H9 (cell line): ENCODE results near the gene SKAP1. TPM values are rescaled to one million over a fixed set of nuclear protein-coding genes. Genes with fewer than 3 reads are reported as not detected.

Experiments
- DNase-seq: peaks from one replicate; pipeline ENCODE4 v3.0.0-alpha.2; 2017
- H2AFZ ChIP-seq: one replicate; pipeline ENCODE4 v1.6.1; 2013; ENCODE audit warnings: mild to moderate bottlenecking, low read length, control low read depth, moderate library complexity
- H2AK5ac ChIP-seq: 2 replicates; pipeline ENCODE4 v1.6.1; 2013; ENCODE audit warnings: low read length, control low read depth, mixed read lengths; ENCODE audit not compliant: insufficient read length
- H2BK120ac ChIP-seq: one replicate; pipeline ENCODE4 v1.6.1; 2013; ENCODE audit warnings: low read depth, mild to moderate bottlenecking, low read length, control low read depth, inconsistent platforms; ENCODE audit not compliant: poor library complexity, severe bottlenecking
- H2BK12ac ChIP-seq: 2 replicates; pipeline ENCODE4 v1.6.1; 2013; ENCODE audit warnings: low read length, control low read depth, mixed read lengths, low read depth; ENCODE audit not compliant: insufficient read length
- H2BK15ac ChIP-seq: 2 replicates; pipeline ENCODE4 v1.6.1; 2013; ENCODE audit warnings: low read depth, low read length, control low read depth
- H2BK20ac ChIP-seq: one replicate; pipeline ENCODE4 v1.6.1; 2013; ENCODE audit warnings: low read depth, mild to moderate bottlenecking, low read length, control low read depth, inconsistent platforms; ENCODE audit not compliant: poor library complexity, severe bottlenecking
- H2BK5ac ChIP-seq: 2 replicates; pipeline ENCODE4 v1.6.1; 2013; ENCODE audit warnings: low read length, control low read depth, mixed read lengths; ENCODE audit not compliant: insufficient read length
- H3K14ac ChIP-seq: 2 replicates; pipeline ENCODE4 v1.6.1; 2013; ENCODE audit warnings: low read length, control low read depth; ENCODE audit not compliant: insufficient read depth
- H3K18ac ChIP-seq: 2 replicates; pipeline ENCODE4 v1.6.1; 2013; ENCODE audit warnings: low read depth, mild to moderate bottlenecking, mixed read lengths, low read length, control low read depth; ENCODE audit not compliant: insufficient read length
- H3K23ac ChIP-seq: 2 replicates; pipeline ENCODE4 v1.6.1; 2013; ENCODE audit warnings: low read length, control low read depth, mixed read lengths, low read depth; ENCODE audit not compliant: insufficient read length
- H3K23me2 ChIP-seq: 2 replicates; pipeline ENCODE4 v1.6.1; 2013; ENCODE audit warnings: low read depth, mild to moderate bottlenecking, mixed read lengths, low read length, control low read depth; ENCODE audit not compliant: insufficient read length, poor library complexity, severe bottlenecking
- H3K27ac ChIP-seq: 2 replicates; pipeline ENCODE4 v1.5.1; 2013; ENCODE audit warnings: low read length, control low read depth, mixed read lengths, low read depth; ENCODE audit not compliant: insufficient read length
- H3K27me3 ChIP-seq: 2 replicates; pipeline ENCODE4 v1.6.1; 2013; ENCODE audit warnings: low read length, control low read depth, inconsistent platforms; ENCODE audit not compliant: insufficient read depth
- H3K4ac ChIP-seq: 2 replicates; pipeline ENCODE4 v1.6.1; 2013; ENCODE audit warnings: low read depth, mild to moderate bottlenecking, control low read depth, inconsistent platforms, low read length, moderate library complexity
- H3K4me1 ChIP-seq: 2 replicates; pipeline ENCODE4 v1.6.1; 2013; ENCODE audit warnings: low read length, control low read depth, inconsistent platforms; ENCODE audit not compliant: insufficient read depth
- H3K4me2 ChIP-seq: 2 replicates; pipeline ENCODE4 v1.6.1; 2013; ENCODE audit warnings: low read length, control low read depth, mixed read lengths; ENCODE audit not compliant: insufficient read length, insufficient read depth
- H3K56ac ChIP-seq: 2 replicates; pipeline ENCODE4 v1.6.1; 2013; ENCODE audit warnings: low read depth, mild to moderate bottlenecking, mixed read lengths, low read length, control low read depth; ENCODE audit not compliant: insufficient read length
- H3K79me1 ChIP-seq: 2 replicates; pipeline ENCODE4 v1.6.1; 2013; ENCODE audit warnings: low read depth, mild to moderate bottlenecking, moderate library complexity, low read length, control low read depth, inconsistent platforms; ENCODE audit not compliant: insufficient read depth, poor library complexity, severe bottlenecking
- H3K79me2 ChIP-seq: 2 replicates; pipeline ENCODE4 v1.6.1; 2013; ENCODE audit warnings: low read length, control low read depth, inconsistent platforms; ENCODE audit not compliant: insufficient read depth
- H3K9ac ChIP-seq: 2 replicates; pipeline ENCODE4 v1.6.1; 2013; ENCODE audit warnings: low read length, control low read depth, mixed read lengths; ENCODE audit not compliant: insufficient read length; ENCODE audit errors: extremely low read depth
- H3K9me3 ChIP-seq: one replicate; pipeline ENCODE4 v1.6.1; 2013; ENCODE audit warnings: low read depth, low read length, inconsistent platforms; ENCODE audit not compliant: control insufficient read depth
- H3T11ph ChIP-seq: one replicate; pipeline ENCODE4 v1.6.1; 2013; ENCODE audit warnings: mild to moderate bottlenecking, low read length, control low read depth, inconsistent platforms
- H4K20me1 ChIP-seq: one replicate; pipeline ENCODE4 v1.6.1; 2013; ENCODE audit not compliant: control insufficient read depth, insufficient read length, insufficient read depth
- H4K5ac ChIP-seq: 2 replicates; pipeline ENCODE4 v1.6.1; 2013; ENCODE audit warnings: low read depth, mild to moderate bottlenecking, mixed read lengths, low read length, control low read depth; ENCODE audit not compliant: insufficient read length
- H4K8ac ChIP-seq: replicated peaks from 2 replicates; pipeline ENCODE4 v1.6.1; 2013; ENCODE audit warnings: low read length, control low read depth, mixed read lengths, low read depth; ENCODE audit not compliant: insufficient read length
- H4K91ac ChIP-seq: 2 replicates; pipeline ENCODE4 v1.6.1; 2013; ENCODE audit warnings: low read depth, mild to moderate bottlenecking, moderate library complexity, mixed read lengths, low read length, control low read depth; ENCODE audit not compliant: insufficient read length
- H3K27ac Mint-ChIP-seq, 3 experiments: 2 replicates in 2 of 3; 3 replicates in 1 of 3; pipeline ENCODE4 v1.8.0; 2020 to 2021; ENCODE audit warnings: mixed read lengths in 3 of 3, mild to moderate bottlenecking in 1 of 3, moderate library complexity in 1 of 3
- H3K27me3 Mint-ChIP-seq: 2 replicates; pipeline ENCODE4 v1.8.0; 2021; ENCODE audit warnings: low read depth, mild to moderate bottlenecking, moderate library complexity, mixed read lengths
- H3K36me3 Mint-ChIP-seq, 3 experiments: 2 replicates in 2 of 3; 3 replicates in 1 of 3; pipeline ENCODE4 v1.8.0; 2020 to 2021; ENCODE audit warnings: low read depth in 3 of 3, mixed read lengths in 3 of 3; ENCODE audit not compliant: insufficient read depth in 1 of 3
- H3K4me1 Mint-ChIP-seq, 2 experiments: 2 replicates each; pipeline ENCODE4 v1.8.0; 2020; ENCODE audit warnings: mixed read lengths in 2 of 2
- H3K4me3 Mint-ChIP-seq, 2 experiments: 2 replicates in 1 of 2; 3 replicates in 1 of 2; pipeline ENCODE4 v1.8.0; 2020 to 2021; ENCODE audit warnings: mild to moderate bottlenecking in 2 of 2, mixed read lengths in 2 of 2, moderate library complexity in 1 of 2
- H3K9me3 Mint-ChIP-seq, 2 experiments: 2 replicates in 1 of 2; 3 replicates in 1 of 2; pipeline ENCODE4 v1.8.0; 2020; ENCODE audit warnings: mild to moderate bottlenecking in 2 of 2, mixed read lengths in 2 of 2, moderate library complexity in 1 of 2
- WGBS: extraction: QIAGEN DNeasy Blood & Tissue Kit; methylation state at CpG from one replicate; pipeline ENCODE4 v1.1.7; 2013; ENCODE audit warnings: missing lambda C conversion rate, low lambda C conversion rate, mixed read lengths; ENCODE audit not compliant: insufficient read length; ENCODE audit errors: extremely low coverage; 5-methylcytosine and 5-hydroxymethylcytosine counted together
- total RNA-seq: library from RNA; stranded (reverse); gene quantifications from 2 replicates; pipeline ENCODE4 v1.2.1, GENCODE V29; 2021
- TF ChIP-seq, protein P1 (sequence below): fragments of 200-600 bp; sonication (generic); conservative IDR thresholded peaks from 3 replicates; pipeline ENCODE4 v1.8.0; 2021; ENCODE audit warnings: antibody characterized with exemption, mild to moderate bottlenecking

The SKAP1 gene
- total RNA-seq, 1 experiment from 2014 or later, result not detected

DNA sequence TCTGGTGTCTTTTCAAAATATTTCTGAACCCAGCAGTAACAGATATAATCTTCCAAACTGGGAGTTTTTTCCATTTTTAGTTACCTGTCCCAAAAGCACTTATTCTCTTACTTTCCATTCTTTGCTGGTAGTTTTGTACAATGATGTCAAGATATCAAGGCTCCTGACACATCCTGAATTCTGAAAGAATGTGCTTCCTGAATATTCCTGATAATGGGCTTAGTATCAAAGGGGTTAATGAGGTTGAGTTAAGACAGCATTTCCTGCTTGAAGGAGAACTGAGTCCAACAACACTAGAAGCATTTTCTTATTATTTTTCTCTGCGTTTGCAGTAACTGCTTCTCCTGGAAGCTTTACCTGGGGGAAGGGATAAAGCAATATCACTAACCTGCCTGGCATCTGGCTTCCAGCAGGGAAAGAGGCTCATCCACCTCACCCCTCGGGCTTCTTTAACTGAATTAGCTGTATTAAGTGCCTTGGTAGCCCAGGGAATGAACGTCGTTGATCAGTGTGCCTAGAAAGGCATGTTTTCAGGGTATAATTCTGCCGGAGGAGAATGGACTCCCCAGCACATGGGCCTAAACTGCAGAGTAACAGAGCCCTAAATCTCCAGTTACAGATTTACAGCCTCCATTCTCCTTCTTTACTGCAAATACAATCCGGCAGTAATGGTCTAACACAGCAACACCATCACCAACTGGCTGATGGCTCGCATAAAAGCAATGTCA, 188.1 kb downstream of the SKAP1 start:
- H3K4me1 ChIP-seq, result 0 out of 2 replicates have a peak, but pooled peaks cover 4% of the 10 kb centered on the region
- no peaks in the 10 kb centered on the region for H3K9me3 ChIP-seq
- Mint-ChIP-seq H3K9me3 (no peaks in the 10 kb centered on the region), H3K27me3 (no peaks in the 10 kb centered on the region), H3K27ac (no peak overlapping the region), H3K4me1 (peaks cover 15 to 20% of the 10 kb centered on the region in 2 experiments), H3K4me3 (no peak overlapping the region), H3K36me3 (no peaks in the 10 kb centered on the region)
- no peaks in the 10 kb centered on the region for H3K27me3 ChIP-seq
- H4K91ac ChIP-seq, result no peak overlapping the region
- H3K56ac ChIP-seq, result no peak overlapping the region
- no peak overlapping the region for H2AFZ ChIP-seq
- no peaks in the 10 kb centered on the region for H3K23me2 ChIP-seq
- H3K4me2 ChIP-seq, result no peak overlapping the region
- H2BK15ac ChIP-seq, result no peak overlapping the region
- H2BK20ac ChIP-seq, result no peak overlapping the region
- no peak overlapping the region for H4K5ac ChIP-seq
- no peak overlapping the region for H3K18ac ChIP-seq
- no CpG with 5 or more reads among the region's 7 CpGs for WGBS
- no peaks in the 10 kb centered on the region for H4K20me1 ChIP-seq
- H3K27ac ChIP-seq, result no peak overlapping the region
- H3K4ac ChIP-seq, result no peak overlapping the region
- H2BK5ac ChIP-seq, result no peak overlapping the region
- H4K8ac ChIP-seq, result no peak overlapping the region
- H3K9ac ChIP-seq, result no peak overlapping the region
- DNase-seq, result no peak
- no peak overlapping the region for H3T11ph ChIP-seq
- H3K79me2 ChIP-seq, result no peaks in the 10 kb centered on the region
- no peak overlapping the region for H2BK120ac ChIP-seq
- TF ChIP-seq, protein P1, sequence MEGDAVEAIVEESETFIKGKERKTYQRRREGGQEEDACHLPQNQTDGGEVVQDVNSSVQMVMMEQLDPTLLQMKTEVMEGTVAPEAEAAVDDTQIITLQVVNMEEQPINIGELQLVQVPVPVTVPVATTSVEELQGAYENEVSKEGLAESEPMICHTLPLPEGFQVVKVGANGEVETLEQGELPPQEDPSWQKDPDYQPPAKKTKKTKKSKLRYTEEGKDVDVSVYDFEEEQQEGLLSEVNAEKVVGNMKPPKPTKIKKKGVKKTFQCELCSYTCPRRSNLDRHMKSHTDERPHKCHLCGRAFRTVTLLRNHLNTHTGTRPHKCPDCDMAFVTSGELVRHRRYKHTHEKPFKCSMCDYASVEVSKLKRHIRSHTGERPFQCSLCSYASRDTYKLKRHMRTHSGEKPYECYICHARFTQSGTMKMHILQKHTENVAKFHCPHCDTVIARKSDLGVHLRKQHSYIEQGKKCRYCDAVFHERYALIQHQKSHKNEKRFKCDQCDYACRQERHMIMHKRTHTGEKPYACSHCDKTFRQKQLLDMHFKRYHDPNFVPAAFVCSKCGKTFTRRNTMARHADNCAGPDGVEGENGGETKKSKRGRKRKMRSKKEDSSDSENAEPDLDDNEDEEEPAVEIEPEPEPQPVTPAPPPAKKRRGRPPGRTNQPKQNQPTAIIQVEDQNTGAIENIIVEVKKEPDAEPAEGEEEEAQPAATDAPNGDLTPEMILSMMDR, result no peak
- H2AK5ac ChIP-seq, result no peak overlapping the region
- H3K23ac ChIP-seq, result no peak overlapping the region
- H3K79me1 ChIP-seq, result no peaks in the 10 kb centered on the region
- no peak overlapping the region for H2BK12ac ChIP-seq
- no peak overlapping the region for H3K14ac ChIP-seq
